NCI-H146 (cell line): ENCODE results near the gene CLCN7.

ENCODE experiments used
- DNase-seq: peaks from one replicate; lab custom pipeline; 2025; lab: John Stamatoyannopoulos, UW

Gene CLCN7

GRCh38 chr16:1502092-1503004 lies 27.5 kb upstream of the CLCN7 start:
- DNase-seq, result no peak

- no peak for DNase-seq
Measured at GRCh38 chr16:1501630-1502029, 26.8 kb upstream of the CLCN7 start.

- no peak for DNase-seq
Measured at GRCh38 chr16:1500465-1501150, 25.8 kb upstream of the CLCN7 start.

GRCh38 chr16:1499756-1500464 lies 25.1 kb upstream of the CLCN7 start:
- DNase-seq, result no peak

GRCh38 chr16:1498899-1499676 lies 24.3 kb upstream of the CLCN7 start:
- DNase-seq, result no peak

- DNase-seq, result no peak
Measured at GRCh38 chr16:1497014-1497598, 22.3 kb upstream of the CLCN7 start.

- no peak for DNase-seq
Measured at GRCh38 chr16:1496464-1496863, 21.6 kb upstream of the CLCN7 start.

- DNase-seq, result no peak
Measured at GRCh38 chr16:1495889-1496262, 21.0 kb upstream of the CLCN7 start.

- no peak for DNase-seq
Measured at GRCh38 chr16:1495211-1495888, 20.5 kb upstream of the CLCN7 start.

- no peak for DNase-seq
Measured at GRCh38 chr16:1494711-1495110, 19.9 kb upstream of the CLCN7 start.

GRCh38 chr16:1494129-1494640 lies 19.4 kb upstream of the CLCN7 start:
- DNase-seq, result peak; percentile 21

GRCh38 chr16:1493746-1494094 lies 18.9 kb upstream of the CLCN7 start:
- peak; percentile 39 for DNase-seq

- peak; percentile 82 for DNase-seq
Measured at GRCh38 chr16:1492923-1493745, 18.3 kb upstream of the CLCN7 start, which contains the start of gene TELO2. Gene TELO2 (plus strand): TSS chr16:1493360. CDS start chr16:1494282, 922 bp downstream.

- no peak for DNase-seq
Measured at GRCh38 chr16:1492082-1492922, 17.5 kb upstream of the CLCN7 start.

GRCh38 chr16:1491327-1491726 lies 16.5 kb upstream of the CLCN7 start:
- DNase-seq, result no peak

GRCh38 chr16:1489077-1489476 lies 14.2 kb upstream of the CLCN7 start:
- no peak for DNase-seq

- DNase-seq, result no peak
Measured at GRCh38 chr16:1488619-1489018, 13.8 kb upstream of the CLCN7 start, which contains the start of gene PTX4. Gene PTX4 (minus strand): TSS chr16:1488944. CDS start chr16:1488909, 35 bp downstream.

GRCh38 chr16:1488054-1488601 lies 13.3 kb upstream of the CLCN7 start:
- no peak for DNase-seq
